Measurements from ENCODE around the gene CDK16. TPM values are rescaled to one million over a fixed set of nuclear protein-coding genes. Genes with fewer than 3 reads are reported as not detected.

The CDK16 gene
- polyA plus RNA-seq, 1 of the 3 experiments (the other 2 are of a cell fraction) = 116 TPM

- DNase-seq = no peak
- Histone ChIP-seq H3K36me3 (replicated peaks in 1 of 2; ENCODE audit: control insufficient read depth in 1 of 2, insufficient read depth in 2 of 2, low read length in 1 of 2) (peaks cover 74 to 89% of the 10 kb centered on the region in 2 experiments), H3K9ac (no peak overlapping the region), H3K4me2 (no peak overlapping the region), H3K4me3 (ENCODE audit: low read depth in 2 of 2, low read length in 1 of 2) (no peak overlapping the region), H3K9me3 (no peaks in the 10 kb centered on the region), H3K4me1 (ENCODE audit: control insufficient read depth in 1 of 2, insufficient read depth in 2 of 2, low read depth in 1 of 2, low read length in 1 of 2) (peaks cover 0 to 6% of the 10 kb centered on the region in 2 experiments; a peak in 1 of 4 replicates), H3K27me3 (ENCODE audit: insufficient read depth) (no peaks in the 10 kb centered on the region), H2AFZ (ENCODE audit: low read depth) (no peak overlapping the region), H4K20me1 (ENCODE audit: insufficient read depth) (peaks cover 44% of the 10 kb centered on the region), H3K79me2 (ENCODE audit: insufficient read depth) (peaks cover 17% of the 10 kb centered on the region), H3K27ac (ENCODE audit: low read depth in 2 of 2, low read length in 1 of 2) (no peak overlapping the region), H3F3A (replicated peaks; ENCODE audit: insufficient read depth) (peaks cover 5% of the 10 kb centered on the region), H3K9me2 (no peaks in the 10 kb centered on the region)
- TF ChIP-seq FOXM1 (IDR thresholded peaks at IDR 0.05; ENCODE audit: low read depth) (no peak), RCOR1 (IDR thresholded peaks at IDR 0.05; ENCODE audit: low read length) (no peak), ELF1 (IDR thresholded peaks at IDR 0.05) (no peak), MXI1 (IDR thresholded peaks at IDR 0.05; ENCODE audit: low read depth, low read length) (no peak), SMC3 (IDR thresholded peaks at IDR 0.05; ENCODE audit: low read depth, low read length) (no peak), JUND (IDR thresholded peaks at IDR 0.05) (no peak), POLR2AphosphoS5 (IDR thresholded peaks at IDR 0.05; ENCODE audit: low read depth, low read length) (no peak), FOSL2 (IDR thresholded peaks at IDR 0.05; ENCODE audit: borderline replicate concordance, low read depth) (no peak), FOXJ3 (CRISPR knock-in tag; IDR thresholded peaks at IDR 0.05) (no peak), TAF1 (IDR thresholded peaks at IDR 0.05; ENCODE audit: borderline replicate concordance, low read depth, low read length) (no peak), NFIC (IDR thresholded peaks at IDR 0.05; ENCODE audit: borderline replicate concordance) (no peak), USF2 (IDR thresholded peaks at IDR 0.05; ENCODE audit: borderline replicate concordance, low read depth, low read length) (no peak)
- POLR2A ChIA-PET = no interaction called here
- CTCF ChIA-PET = interaction anchor here (0.7 to 2.6 kb wide), 2 partner anchors 14 to 182 kb away, joined by 3 to 13 read pairs; no protein-coding TSS in a partner anchor
- whole genome bisulfite sequencing (ENCODE audit: low lambda C conversion rate) = 96% methylated on average over 5 of the region's 11 CpGs
Observed at GRCh38 chrX:47202316-47202715, 16.2 kb upstream of the CDK16 start.

- Histone ChIP-seq H3K9ac (no peak overlapping the region), H3K4me2 (no peak overlapping the region), H3K36me3 (replicated peaks in 1 of 2; ENCODE audit: control insufficient read depth in 1 of 2, insufficient read depth in 2 of 2, low read length in 1 of 2) (peaks cover 75 to 91% of the 10 kb centered on the region in 2 experiments), H3K27me3 (ENCODE audit: insufficient read depth) (no peaks in the 10 kb centered on the region), H3K27ac (ENCODE audit: low read depth in 2 of 2, low read length in 1 of 2) (no peak overlapping the region), H4K20me1 (ENCODE audit: insufficient read depth) (peaks cover 42% of the 10 kb centered on the region), H2AFZ (ENCODE audit: low read depth) (no peak overlapping the region), H3F3A (replicated peaks; ENCODE audit: insufficient read depth) (peaks cover 5% of the 10 kb centered on the region), H3K9me3 (no peaks in the 10 kb centered on the region), H3K9me2 (no peaks in the 10 kb centered on the region), H3K4me1 (ENCODE audit: control insufficient read depth in 1 of 2, insufficient read depth in 2 of 2, low read depth in 1 of 2, low read length in 1 of 2) (peaks cover 0 to 3% of the 10 kb centered on the region in 2 experiments; a peak in 1 of 4 replicates), H3K79me2 (ENCODE audit: insufficient read depth) (peaks cover 11% of the 10 kb centered on the region), H3K4me3 (ENCODE audit: low read depth in 2 of 2, low read length in 1 of 2) (no peak overlapping the region)
- no peak for DNase-seq
- TF ChIP-seq RFX5 (IDR thresholded peaks at IDR 0.05; ENCODE audit: low read length) = no peak
- no peak for TF ChIP-seq TEAD4 (IDR thresholded peaks at IDR 0.05; ENCODE audit: borderline replicate concordance, insufficient read depth)
- no peak for TF ChIP-seq FOXJ3 (CRISPR knock-in tag; IDR thresholded peaks at IDR 0.05)
- TF ChIP-seq ZBTB33 (IDR thresholded peaks at IDR 0.05; ENCODE audit: borderline replicate concordance, low read depth) = no peak
- no peak for TF ChIP-seq RAD21 (IDR thresholded peaks at IDR 0.05; ENCODE audit: low read length)
- TF ChIP-seq IRF3 (IDR thresholded peaks at IDR 0.05; ENCODE audit: low read depth, low read length) = no peak
- TF ChIP-seq RCOR1 (IDR thresholded peaks at IDR 0.05; ENCODE audit: low read length) = no peak
- TF ChIP-seq USF1 (IDR thresholded peaks at IDR 0.05; ENCODE audit: borderline replicate concordance, low read depth) = no peak
- no peak for TF ChIP-seq POLR2AphosphoS5 (IDR thresholded peaks at IDR 0.05; ENCODE audit: low read depth, low read length)
- TF ChIP-seq GABPA (IDR thresholded peaks at IDR 0.05; ENCODE audit: low read depth) = no peak
- no peak for TF ChIP-seq EP300 (IDR thresholded peaks at IDR 0.05; ENCODE audit: borderline replicate concordance in 1 of 2, low read depth in 1 of 2, low read length in 1 of 2)
- TF ChIP-seq EZH2phosphoT487 (IDR thresholded peaks at IDR 0.05; ENCODE audit: borderline replicate concordance, low read depth) = no peak
- no peak for TF ChIP-seq MEF2A (IDR thresholded peaks at IDR 0.05; ENCODE audit: borderline replicate concordance, low read depth)
- no peak for TF ChIP-seq SIN3A (IDR thresholded peaks at IDR 0.05; ENCODE audit: borderline replicate concordance, low read depth, low read length)
- no peak for TF ChIP-seq USF2 (IDR thresholded peaks at IDR 0.05; ENCODE audit: borderline replicate concordance, low read depth, low read length)
- TF ChIP-seq ELF1 (IDR thresholded peaks at IDR 0.05) = no peak
- TF ChIP-seq JUND (IDR thresholded peaks at IDR 0.05) = no peak
- TF ChIP-seq TCF12 (IDR thresholded peaks at IDR 0.05) = no peak
- ChIA-PET POLR2A (no interaction called here), CTCF (interaction anchor here (0.9 kb wide), 1 partner anchor 182 kb away, joined by 3 read pairs; no protein-coding TSS in a partner anchor)
- 90% methylated on average over 4 of the region's 4 CpGs for WGBS (ENCODE audit: low lambda C conversion rate)
Observed at GRCh38 chrX:47202877-47203276, 15.6 kb upstream of the CDK16 start.

All from SK-N-SH (cell line).